Duodenal mucosa (tissue), 2 donors: ENCODE measurements around the gene RAB31.

Experiments
- H3K27ac ChIP-seq: one replicate; pipeline ENCODE4 v1.7.0; 2013; ENCODE audit warnings: low read depth, low read length
- H3K27me3 ChIP-seq, 2 donors: one replicate each; pipeline ENCODE4 v1.7.0; 2013; ENCODE audit warnings: low read length in 2 of 2, control low read depth in 1 of 2; ENCODE audit not compliant: insufficient read depth in 2 of 2, control insufficient read depth in 1 of 2
- H3K36me3 ChIP-seq, 2 donors: one replicate each; pipeline ENCODE4 v1.7.0; 2013; ENCODE audit warnings: low read length in 2 of 2, control low read depth in 1 of 2; ENCODE audit not compliant: insufficient read depth in 2 of 2, control insufficient read depth in 1 of 2
- H3K4me1 ChIP-seq, 2 donors: one replicate each; pipeline ENCODE4 v1.7.0; 2013; ENCODE audit warnings: low read length in 2 of 2, control low read depth in 1 of 2; ENCODE audit not compliant: insufficient read depth in 2 of 2, control insufficient read depth in 1 of 2
- H3K4me3 ChIP-seq, 2 donors: one replicate each; pipeline ENCODE4 v1.7.0; 2013; ENCODE audit warnings: low read length in 2 of 2, low read depth in 1 of 2
- H3K9ac ChIP-seq, 2 donors: one replicate each; pipeline ENCODE4 v1.7.0; 2013; ENCODE audit warnings: low read length in 2 of 2, low read depth in 1 of 2
- H3K9me3 ChIP-seq, 2 donors: one replicate each; pipeline ENCODE4 v1.7.0; 2013; ENCODE audit warnings: low read length in 2 of 2, control low read depth in 1 of 2; ENCODE audit not compliant: control insufficient read depth in 1 of 2

The RAB31 gene

GRCh38 chr18:9691235-9691634 lies 16.9 kb upstream of the RAB31 start:
- Histone ChIP-seq H3K27me3 (no peaks in the 10 kb centered on the region), H3K9ac (no peak overlapping the region), H3K4me1 (no peaks in the 10 kb centered on the region), H3K27ac (no peak overlapping the region), H3K9me3 (no peaks in the 10 kb centered on the region), H3K36me3 (no peaks in the 10 kb centered on the region), H3K4me3 (no peak overlapping the region)

GRCh38 chr18:9694174-9694573 lies 13.9 kb upstream of the RAB31 start:
- no peaks in the 10 kb centered on the region for H3K27me3 ChIP-seq
- no peak overlapping the region for H3K4me3 ChIP-seq
- H3K4me1 ChIP-seq, result no peaks in the 10 kb centered on the region
- no peak overlapping the region for H3K27ac ChIP-seq
- H3K9me3 ChIP-seq, result no peaks in the 10 kb centered on the region
- no peak overlapping the region for H3K9ac ChIP-seq
- no peaks in the 10 kb centered on the region for H3K36me3 ChIP-seq

- H3K27ac ChIP-seq, result no peak overlapping the region
- no peak overlapping the region for H3K4me3 ChIP-seq
- no peaks in the 10 kb centered on the region for H3K27me3 ChIP-seq
- peaks cover 1 to 2% of the 10 kb centered on the region in 2 donors for H3K4me1 ChIP-seq
- no peaks in the 10 kb centered on the region for H3K36me3 ChIP-seq
- no peaks in the 10 kb centered on the region for H3K9me3 ChIP-seq
- H3K9ac ChIP-seq, result no peak overlapping the region
Measured at GRCh38 chr18:9694952-9695495, 13.1 kb upstream of the RAB31 start.

- H3K4me1 ChIP-seq, result peaks cover 3 to 8% of the 10 kb centered on the region in 2 donors
- H3K36me3 ChIP-seq, result no peaks in the 10 kb centered on the region
- H3K9me3 ChIP-seq, result no peaks in the 10 kb centered on the region
- no peak overlapping the region for H3K27ac ChIP-seq
- H3K4me3 ChIP-seq, result no peak overlapping the region
- no peak overlapping the region for H3K9ac ChIP-seq
- no peaks in the 10 kb centered on the region for H3K27me3 ChIP-seq
Measured at GRCh38 chr18:9695605-9696004, 12.5 kb upstream of the RAB31 start.

GRCh38 chr18:9696112-9696511 lies 12.0 kb upstream of the RAB31 start:
- H3K9ac ChIP-seq, result no peak overlapping the region
- no peaks in the 10 kb centered on the region for H3K36me3 ChIP-seq
- H3K9me3 ChIP-seq, result no peaks in the 10 kb centered on the region
- H3K4me3 ChIP-seq, result no peak overlapping the region
- H3K27me3 ChIP-seq, result no peaks in the 10 kb centered on the region
- peaks cover 3 to 10% of the 10 kb centered on the region in 2 donors for H3K4me1 ChIP-seq
- H3K27ac ChIP-seq, result no peak overlapping the region

- no peaks in the 10 kb centered on the region for H3K27me3 ChIP-seq
- no peak overlapping the region for H3K27ac ChIP-seq
- H3K36me3 ChIP-seq, result no peaks in the 10 kb centered on the region
- H3K9ac ChIP-seq, result no peak overlapping the region
- H3K4me1 ChIP-seq, result peaks cover 3 to 12% of the 10 kb centered on the region in 2 donors
- H3K4me3 ChIP-seq, result no peak overlapping the region
- no peaks in the 10 kb centered on the region for H3K9me3 ChIP-seq
Measured at GRCh38 chr18:9696701-9697100, 11.4 kb upstream of the RAB31 start.

GRCh38 chr18:9697121-9697520 lies 11.0 kb upstream of the RAB31 start:
- H3K9me3 ChIP-seq, result no peaks in the 10 kb centered on the region
- H3K9ac ChIP-seq, result no peak overlapping the region
- H3K36me3 ChIP-seq, result no peaks in the 10 kb centered on the region
- H3K27me3 ChIP-seq, result no peaks in the 10 kb centered on the region
- no peak overlapping the region for H3K4me3 ChIP-seq
- no peak overlapping the region for H3K27ac ChIP-seq
- peaks cover 3 to 16% of the 10 kb centered on the region in 2 donors for H3K4me1 ChIP-seq

GRCh38 chr18:9698497-9698896 lies 9.6 kb upstream of the RAB31 start:
- Histone ChIP-seq H3K27ac (no peak overlapping the region), H3K36me3 (no peaks in the 10 kb centered on the region), H3K9me3 (no peaks in the 10 kb centered on the region), H3K4me1 (peaks cover 3 to 16% of the 10 kb centered on the region in 2 donors), H3K9ac (no peak overlapping the region), H3K4me3 (no peak overlapping the region), H3K27me3 (no peaks in the 10 kb centered on the region)

GRCh38 chr18:9700261-9700796 lies 7.8 kb upstream of the RAB31 start:
- Histone ChIP-seq H3K27ac (no peak overlapping the region), H3K27me3 (no peaks in the 10 kb centered on the region), H3K4me3 (no peak overlapping the region), H3K4me1 (peaks cover 3 to 25% of the 10 kb centered on the region in 2 donors), H3K9me3 (no peaks in the 10 kb centered on the region), H3K36me3 (no peaks in the 10 kb centered on the region), H3K9ac (no peak overlapping the region)

- no peaks in the 10 kb centered on the region for H3K36me3 ChIP-seq
- peaks cover 4 to 29% of the 10 kb centered on the region in 2 donors for H3K4me1 ChIP-seq
- H3K9ac ChIP-seq, result no peak overlapping the region
- no peaks in the 10 kb centered on the region for H3K9me3 ChIP-seq
- no peak overlapping the region for H3K4me3 ChIP-seq
- no peak overlapping the region for H3K27ac ChIP-seq
- H3K27me3 ChIP-seq, result peaks cover 0 to 7% of the 10 kb centered on the region in 2 donors
Measured at GRCh38 chr18:9701609-9702349, 6.3 kb upstream of the RAB31 start.
